ENCODE results near the gene VPS9D1.

DNA sequence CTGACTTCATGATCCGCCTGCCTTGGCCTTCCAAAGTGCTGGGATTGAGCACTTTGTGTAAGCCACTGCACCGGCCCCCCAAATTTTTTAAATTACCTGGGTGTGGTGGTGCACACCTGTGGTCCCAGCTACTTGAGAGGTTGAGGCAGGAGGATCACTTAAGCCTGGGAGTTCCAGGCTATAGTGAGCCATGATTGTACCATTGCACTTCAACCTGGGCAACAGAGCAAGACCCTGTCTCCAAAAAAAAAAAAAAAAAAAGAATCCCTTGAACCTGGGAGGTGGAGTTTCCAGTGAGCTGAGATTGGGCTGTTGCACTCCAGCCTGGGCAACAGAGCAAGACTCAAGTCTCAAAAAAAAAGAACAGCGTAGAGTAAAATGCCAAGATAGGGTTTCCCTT, 15.9 kb upstream of the VPS9D1 start:
- no peak for TF ChIP-seq POLR2A (IDR thresholded peaks at IDR 0.05)
- TF ChIP-seq, protein P1, sequence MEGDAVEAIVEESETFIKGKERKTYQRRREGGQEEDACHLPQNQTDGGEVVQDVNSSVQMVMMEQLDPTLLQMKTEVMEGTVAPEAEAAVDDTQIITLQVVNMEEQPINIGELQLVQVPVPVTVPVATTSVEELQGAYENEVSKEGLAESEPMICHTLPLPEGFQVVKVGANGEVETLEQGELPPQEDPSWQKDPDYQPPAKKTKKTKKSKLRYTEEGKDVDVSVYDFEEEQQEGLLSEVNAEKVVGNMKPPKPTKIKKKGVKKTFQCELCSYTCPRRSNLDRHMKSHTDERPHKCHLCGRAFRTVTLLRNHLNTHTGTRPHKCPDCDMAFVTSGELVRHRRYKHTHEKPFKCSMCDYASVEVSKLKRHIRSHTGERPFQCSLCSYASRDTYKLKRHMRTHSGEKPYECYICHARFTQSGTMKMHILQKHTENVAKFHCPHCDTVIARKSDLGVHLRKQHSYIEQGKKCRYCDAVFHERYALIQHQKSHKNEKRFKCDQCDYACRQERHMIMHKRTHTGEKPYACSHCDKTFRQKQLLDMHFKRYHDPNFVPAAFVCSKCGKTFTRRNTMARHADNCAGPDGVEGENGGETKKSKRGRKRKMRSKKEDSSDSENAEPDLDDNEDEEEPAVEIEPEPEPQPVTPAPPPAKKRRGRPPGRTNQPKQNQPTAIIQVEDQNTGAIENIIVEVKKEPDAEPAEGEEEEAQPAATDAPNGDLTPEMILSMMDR (IDR thresholded peaks at IDR 0.05): no peak
